ENCODE measurements around the gene RAB25. TPM values are rescaled to one million over a fixed set of nuclear protein-coding genes. Genes with fewer than 3 reads are reported as not detected.

Gene RAB25
- total and polyA plus RNA-seq, 2 of the 13 experiments (the other 11 are each of a cell fraction or from before 2014, with no cell fraction given), result 0.20 to 0.22 TPM

DNA sequence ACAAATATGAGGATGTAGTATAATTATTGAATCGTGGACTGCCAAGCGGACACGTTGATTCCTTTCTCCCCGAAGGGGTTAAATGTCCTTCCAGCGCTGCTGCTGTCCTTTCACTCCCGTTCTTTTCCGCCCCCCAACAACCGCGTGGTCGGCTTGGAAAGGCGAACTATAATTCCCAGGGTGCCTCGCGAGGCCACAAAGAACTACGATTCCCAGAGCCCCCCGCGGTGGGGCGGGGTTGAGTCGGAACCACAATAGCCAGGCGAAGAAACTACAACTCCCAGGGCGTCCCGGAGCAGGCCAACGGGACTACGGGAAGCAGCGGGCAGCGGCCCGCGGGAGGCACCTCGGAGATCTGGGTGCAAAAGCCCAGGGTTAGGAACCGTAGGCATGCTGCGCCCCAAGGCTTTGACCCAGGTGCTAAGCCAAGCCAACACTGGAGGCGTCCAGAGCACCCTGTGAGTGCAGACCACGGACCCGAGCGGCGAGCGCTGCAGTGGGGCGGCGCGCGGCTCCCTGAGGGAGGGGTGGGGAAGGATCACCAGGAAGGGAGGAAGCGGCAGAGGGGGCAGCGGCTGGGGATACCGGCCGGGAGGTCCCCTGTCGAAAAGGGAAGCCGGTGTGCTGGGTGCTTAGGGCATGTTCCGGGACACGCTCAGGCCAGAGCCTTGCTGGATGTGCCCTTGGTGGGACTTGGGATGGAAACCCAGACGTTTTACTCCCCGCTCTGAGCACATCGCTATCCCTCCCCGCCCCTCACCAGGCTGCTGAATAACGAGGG, 6.3 kb upstream of the RAB25 start, which contains the start of gene LAMTOR2 (continued):
- TF ChIP-seq ZNF749 (CRISPR knock-in tag; IDR thresholded peaks at IDR 0.05; ENCODE audit: borderline replicate concordance) (no peak), ZNF253 (CRISPR knock-in tag; IDR thresholded peaks at IDR 0.05; ENCODE audit: borderline replicate concordance) (no peak), ZNF260 (CRISPR knock-in tag; IDR thresholded peaks at IDR 0.05; ENCODE audit: borderline replicate concordance, low read depth) (no peak), ZNF138 (CRISPR knock-in tag; IDR thresholded peaks at IDR 0.05; ENCODE audit: low read depth) (0 out of 2 replicates have a peak, but pooled peaks have one; percentile 21), BRCA1 (CRISPR knock-in tag; IDR thresholded peaks at IDR 0.05) (no peak; the same call in 1 of the 2 replicates), ZMAT3 (CRISPR knock-in tag; conservative IDR thresholded peaks at IDR 0.05) (no peak; the same call in 1 of the 2 replicates), GLI4 (CRISPR knock-in tag; IDR thresholded peaks at IDR 0.05; ENCODE audit: borderline replicate concordance) (0 out of 2 replicates have a peak, but pooled peaks have one; percentile 30), ZNF75D (CRISPR knock-in tag; IDR thresholded peaks at IDR 0.05; ENCODE audit: borderline replicate concordance) (no peak), NFIB (CRISPR knock-in tag; IDR thresholded peaks at IDR 0.05; ENCODE audit: borderline replicate concordance) (no peak), KMT2B (CRISPR knock-in tag; IDR thresholded peaks at IDR 0.05) (peak; percentile 83), BCL6 (CRISPR knock-in tag; IDR thresholded peaks at IDR 0.05) (peak; percentile 38; the same call in 1 of the 2 replicates), GATAD2A (CRISPR knock-in tag; IDR thresholded peaks at IDR 0.05) (no peak), ZNF446 (CRISPR knock-in tag; IDR thresholded peaks at IDR 0.05) (0 out of 2 replicates have a peak, but pooled peaks have one; percentile 29), SMAD3 (CRISPR knock-in tag; IDR thresholded peaks at IDR 0.05) (peak; percentile 90), ZNF207 (IDR thresholded peaks at IDR 0.05; ENCODE audit: borderline replicate concordance) (no peak), GATAD1 (CRISPR knock-in tag; IDR thresholded peaks at IDR 0.05) (peak; percentile 88), LCORL (IDR thresholded peaks at IDR 0.05) (no peak), LCORL (CRISPR knock-in tag; IDR thresholded peaks at IDR 0.05) (peak; percentile 90), HMG20A (CRISPR knock-in tag; IDR thresholded peaks at IDR 0.05; ENCODE audit: borderline replicate concordance) (no peak), XRCC5 (optimal IDR thresholded peaks at IDR 0.05; ENCODE audit: low read length) (no peak), MEIS1 (CRISPR knock-in tag; IDR thresholded peaks at IDR 0.05; ENCODE audit: borderline replicate concordance) (peak; percentile 77)
- TF ChIP-seq, protein P1, sequence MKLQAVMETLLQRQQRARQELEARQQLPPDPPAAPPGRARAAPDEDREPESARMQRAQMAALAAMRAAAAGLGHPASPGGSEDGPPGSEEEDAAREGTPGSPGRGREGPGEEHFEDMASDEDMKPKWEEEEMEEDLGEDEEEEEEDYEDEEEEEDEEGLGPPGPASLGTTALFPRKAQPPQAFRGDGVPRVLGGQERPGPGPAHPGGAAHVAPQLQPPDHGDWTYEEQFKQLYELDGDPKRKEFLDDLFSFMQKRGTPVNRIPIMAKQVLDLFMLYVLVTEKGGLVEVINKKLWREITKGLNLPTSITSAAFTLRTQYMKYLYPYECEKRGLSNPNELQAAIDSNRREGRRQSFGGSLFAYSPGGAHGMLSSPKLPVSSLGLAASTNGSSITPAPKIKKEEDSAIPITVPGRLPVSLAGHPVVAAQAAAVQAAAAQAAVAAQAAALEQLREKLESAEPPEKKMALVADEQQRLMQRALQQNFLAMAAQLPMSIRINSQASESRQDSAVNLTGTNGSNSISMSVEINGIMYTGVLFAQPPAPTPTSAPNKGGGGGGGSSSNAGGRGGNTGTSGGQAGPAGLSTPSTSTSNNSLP (IDR thresholded peaks at IDR 0.05; ENCODE audit: low read depth, low read length), result peak; percentile 57; the same call in 1 of the 2 replicates
- TF ChIP-seq, protein P2, sequence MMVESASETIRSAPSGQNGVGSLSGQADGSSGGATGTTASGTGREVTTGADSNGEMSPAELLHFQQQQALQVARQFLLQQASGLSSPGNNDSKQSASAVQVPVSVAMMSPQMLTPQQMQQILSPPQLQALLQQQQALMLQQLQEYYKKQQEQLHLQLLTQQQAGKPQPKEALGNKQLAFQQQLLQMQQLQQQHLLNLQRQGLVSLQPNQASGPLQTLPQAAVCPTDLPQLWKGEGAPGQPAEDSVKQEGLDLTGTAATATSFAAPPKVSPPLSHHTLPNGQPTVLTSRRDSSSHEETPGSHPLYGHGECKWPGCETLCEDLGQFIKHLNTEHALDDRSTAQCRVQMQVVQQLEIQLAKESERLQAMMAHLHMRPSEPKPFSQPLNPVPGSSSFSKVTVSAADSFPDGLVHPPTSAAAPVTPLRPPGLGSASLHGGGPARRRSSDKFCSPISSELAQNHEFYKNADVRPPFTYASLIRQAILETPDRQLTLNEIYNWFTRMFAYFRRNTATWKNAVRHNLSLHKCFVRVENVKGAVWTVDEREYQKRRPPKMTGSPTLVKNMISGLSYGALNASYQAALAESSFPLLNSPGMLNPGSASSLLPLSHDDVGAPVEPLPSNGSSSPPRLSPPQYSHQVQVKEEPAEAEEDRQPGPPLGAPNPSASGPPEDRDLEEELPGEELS (CRISPR knock-in tag; IDR thresholded peaks at IDR 0.05), result peak; percentile 46
- TF ChIP-seq, protein P3, sequence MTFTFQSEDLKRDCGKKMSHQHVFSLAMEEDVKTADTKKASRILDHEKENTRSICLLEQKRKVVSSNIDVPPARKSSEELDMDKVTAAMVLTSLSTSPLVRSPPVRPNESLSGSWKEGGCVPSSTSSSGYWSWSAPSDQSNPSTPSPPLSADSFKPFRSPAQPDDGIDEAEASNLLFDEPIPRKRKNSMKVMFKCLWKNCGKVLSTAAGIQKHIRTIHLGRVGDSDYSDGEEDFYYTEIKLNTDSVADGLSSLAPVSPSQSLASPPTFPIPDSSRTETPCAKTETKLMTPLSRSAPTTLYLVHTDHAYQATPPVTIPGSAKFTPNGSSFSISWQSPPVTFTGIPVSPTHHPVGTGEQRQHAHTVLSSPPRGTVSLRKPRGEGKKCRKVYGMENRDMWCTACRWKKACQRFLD (CRISPR knock-in tag; IDR thresholded peaks at IDR 0.05; ENCODE audit: borderline replicate concordance), result 0 out of 2 replicates have a peak, but pooled peaks have one; percentile 56
